HEK293 (cell line): ENCODE data around the gene C1orf174.

ENCODE experiments used
- HOXC10 ChIP-seq: sonication (generic); formaldehyde crosslinking; IDR thresholded peaks from 2 replicates; pipeline ENCODE4 v1.8.1; 2023; ENCODE audit warnings: mild to moderate bottlenecking, missing genetic modification reagents
- MZF1 ChIP-seq: fragments of 450-650 bp; formaldehyde crosslinking; IDR thresholded peaks from 2 replicates; pipeline ENCODE4 v1.5.1; 2017; ENCODE audit warnings: missing biosample characterization, missing genetic modification characterization, borderline replicate concordance
- PRDM6 ChIP-seq: fragments of 450-650 bp; formaldehyde crosslinking; IDR thresholded peaks from 2 replicates; pipeline ENCODE4 v1.5.1; 2017; ENCODE audit warnings: missing biosample characterization, missing genetic modification characterization
- TSHZ1 ChIP-seq: fragments of 450-650 bp; formaldehyde crosslinking; IDR thresholded peaks from 2 replicates; pipeline ENCODE4 v1.5.1; 2016; ENCODE audit warnings: missing biosample characterization, missing genetic modification characterization, borderline replicate concordance
- YY1 ChIP-seq: fragments of 450-650 bp; formaldehyde crosslinking; IDR thresholded peaks from 2 replicates; pipeline ENCODE4 v1.5.1; 2018; ENCODE audit warnings: missing biosample characterization, missing genetic modification characterization
- ZNF114 ChIP-seq: fragments of 450-650 bp; formaldehyde crosslinking; IDR thresholded peaks from 2 replicates; pipeline ENCODE4 v1.5.0; 2017; ENCODE audit warnings: missing biosample characterization, missing genetic modification characterization
- ZNF132 ChIP-seq: fragments of 450-650 bp; formaldehyde crosslinking; IDR thresholded peaks from 2 replicates; pipeline ENCODE4 v1.5.1; 2017; ENCODE audit warnings: missing biosample characterization, missing genetic modification characterization, borderline replicate concordance
- ZNF239 ChIP-seq: fragments of 450-650 bp; formaldehyde crosslinking; IDR thresholded peaks from 2 replicates; pipeline ENCODE4 v1.5.1; 2016; ENCODE audit warnings: missing biosample characterization, missing genetic modification characterization
- ZNF266 ChIP-seq: fragments of 450-650 bp; formaldehyde crosslinking; IDR thresholded peaks from 2 replicates; pipeline ENCODE4 v1.5.1; 2016; ENCODE audit warnings: missing biosample characterization, missing genetic modification characterization, low read depth
- ZNF280D ChIP-seq: fragments of 450-650 bp; formaldehyde crosslinking; IDR thresholded peaks from 2 replicates; pipeline ENCODE4 v1.5.1; 2016; ENCODE audit warnings: missing biosample characterization, missing genetic modification characterization
- ZNF366 ChIP-seq: fragments of 450-650 bp; formaldehyde crosslinking; conservative IDR thresholded peaks from 2 replicates; pipeline ENCODE4 v1.5.1; 2016; ENCODE audit warnings: missing biosample characterization, missing genetic modification characterization
- ZNF433 ChIP-seq: fragments of 450-650 bp; formaldehyde crosslinking; IDR thresholded peaks from 2 replicates; pipeline ENCODE4 v1.5.1; 2016; ENCODE audit warnings: missing biosample characterization, missing genetic modification characterization, low read depth
- ZNF518A ChIP-seq: fragments of 450-650 bp; formaldehyde crosslinking; conservative IDR thresholded peaks from 2 replicates; pipeline ENCODE4 v1.5.1; 2016; ENCODE audit warnings: low read depth, missing biosample characterization, missing genetic modification characterization
- ZNF549 ChIP-seq: fragments of 450-650 bp; IDR thresholded peaks from 2 replicates; pipeline ENCODE4 v1.5.1; 2018; ENCODE audit warnings: missing biosample characterization, missing genetic modification characterization, mild to moderate bottlenecking, inconsistent platforms, moderate library complexity
- ZNF555 ChIP-seq: fragments of 450-650 bp; formaldehyde crosslinking; conservative IDR thresholded peaks from 2 replicates; pipeline ENCODE4 v1.5.1; 2017; ENCODE audit warnings: missing biosample characterization, mild to moderate bottlenecking, missing genetic modification characterization, inconsistent platforms
- ZNF777 ChIP-seq: fragments of 450-650 bp; formaldehyde crosslinking; IDR thresholded peaks from 2 replicates; pipeline ENCODE4 v1.5.1; 2017; ENCODE audit warnings: missing biosample characterization, missing genetic modification characterization, borderline replicate concordance
- ZNF792 ChIP-seq: fragments of 450-650 bp; formaldehyde crosslinking; IDR thresholded peaks from 2 replicates; pipeline ENCODE4 v1.5.1; 2016; ENCODE audit warnings: missing biosample characterization, missing genetic modification characterization

C1orf174 gene

GRCh38 chr1:3900150-3900968 is at the start of gene C1orf174 (continued):
- TF ChIP-seq ZNF132 (tag by site-specific recombination), result no peak
- no peak for TF ChIP-seq HOXC10 (CRISPR knock-in tag)
- no peak for TF ChIP-seq TSHZ1 (tag by site-specific recombination)
- TF ChIP-seq ZNF280D, result no peak
- no peak for TF ChIP-seq ZNF366 (tag by site-specific recombination)
- no peak for TF ChIP-seq ZNF114 (tag by site-specific recombination)
- TF ChIP-seq ZNF777, result no peak
- TF ChIP-seq ZNF266 (tag by site-specific recombination), result no peak
- TF ChIP-seq ZNF433 (tag by site-specific recombination), result no peak
- TF ChIP-seq ZNF555 (tag by site-specific recombination), result no peak
- no peak for TF ChIP-seq ZNF239 (tag by site-specific recombination)
- no peak for TF ChIP-seq ZNF792 (tag by site-specific recombination)
- peak; percentile 39; the same call in 1 of the 2 replicates for TF ChIP-seq ZNF518A (tag by site-specific recombination)
- TF ChIP-seq ZNF549 (tag by site-specific recombination), result no peak
- no peak for TF ChIP-seq MZF1 (tag by site-specific recombination)
- no peak for TF ChIP-seq PRDM6 (tag by site-specific recombination)
- peak; percentile 100 for TF ChIP-seq YY1 (tag by site-specific recombination)
